ENCODE data around the gene MB.
A peak's percentile ranks its signal among the peaks of the same experiment; 100 is the strongest.

DNA sequence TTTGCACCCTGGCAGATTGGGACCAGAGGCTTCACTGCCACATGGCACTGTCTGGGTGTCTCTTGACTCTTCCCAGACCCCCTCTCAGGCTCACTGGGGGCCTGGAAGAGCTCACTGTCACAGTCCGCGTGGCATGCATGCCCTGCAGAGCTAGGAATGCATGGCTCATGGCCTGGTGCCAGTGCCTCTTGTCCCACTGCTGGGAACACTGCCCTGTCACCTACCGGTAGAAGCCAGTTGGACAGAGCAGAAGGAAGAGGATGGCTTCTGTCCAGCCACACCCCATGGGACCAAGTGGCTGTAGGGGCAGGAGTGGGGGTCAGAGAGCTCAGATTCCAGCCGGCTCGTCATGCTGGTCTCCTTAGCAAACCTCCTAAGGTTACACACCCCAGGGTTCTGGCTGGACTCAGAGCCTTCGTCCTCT is 29.7 kb downstream of the MB start:
- TF ChIP-seq, protein P1, sequence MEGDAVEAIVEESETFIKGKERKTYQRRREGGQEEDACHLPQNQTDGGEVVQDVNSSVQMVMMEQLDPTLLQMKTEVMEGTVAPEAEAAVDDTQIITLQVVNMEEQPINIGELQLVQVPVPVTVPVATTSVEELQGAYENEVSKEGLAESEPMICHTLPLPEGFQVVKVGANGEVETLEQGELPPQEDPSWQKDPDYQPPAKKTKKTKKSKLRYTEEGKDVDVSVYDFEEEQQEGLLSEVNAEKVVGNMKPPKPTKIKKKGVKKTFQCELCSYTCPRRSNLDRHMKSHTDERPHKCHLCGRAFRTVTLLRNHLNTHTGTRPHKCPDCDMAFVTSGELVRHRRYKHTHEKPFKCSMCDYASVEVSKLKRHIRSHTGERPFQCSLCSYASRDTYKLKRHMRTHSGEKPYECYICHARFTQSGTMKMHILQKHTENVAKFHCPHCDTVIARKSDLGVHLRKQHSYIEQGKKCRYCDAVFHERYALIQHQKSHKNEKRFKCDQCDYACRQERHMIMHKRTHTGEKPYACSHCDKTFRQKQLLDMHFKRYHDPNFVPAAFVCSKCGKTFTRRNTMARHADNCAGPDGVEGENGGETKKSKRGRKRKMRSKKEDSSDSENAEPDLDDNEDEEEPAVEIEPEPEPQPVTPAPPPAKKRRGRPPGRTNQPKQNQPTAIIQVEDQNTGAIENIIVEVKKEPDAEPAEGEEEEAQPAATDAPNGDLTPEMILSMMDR (IDR thresholded peaks at IDR 0.05), result no peak
- TF ChIP-seq EP300 (IDR thresholded peaks at IDR 0.05) (no peak), POLR2A (IDR thresholded peaks at IDR 0.05) (no peak), POLR2AphosphoS5 (IDR thresholded peaks at IDR 0.05) (peak; percentile 43)
